Ishikawa (cell line): Measurements from ENCODE around the gene CYP2W1.

Experiments
- CEBPB ChIP-seq: IDR thresholded peaks from 2 replicates; pipeline ENCODE4 v1.6.1; 2012
- CREB1 ChIP-seq: IDR thresholded peaks from 2 replicates; pipeline ENCODE4 v1.6.1; 2012; ENCODE audit warnings: low read depth
- EGR1 ChIP-seq: IDR thresholded peaks from 2 replicates; pipeline ENCODE4 v1.6.1; 2012
- EP300 ChIP-seq: IDR thresholded peaks from 2 replicates; pipeline ENCODE4 v1.6.1; 2012; ENCODE audit warnings: borderline replicate concordance
- FOXM1 ChIP-seq: IDR thresholded peaks from 2 replicates; pipeline ENCODE4 v1.6.1; 2012; ENCODE audit warnings: low read depth, borderline replicate concordance
- MAX ChIP-seq: IDR thresholded peaks from 2 replicates; pipeline ENCODE4 v1.6.1; 2012
- NFIC ChIP-seq: IDR thresholded peaks from 2 replicates; pipeline ENCODE4 v1.6.1; 2012
- RAD21 ChIP-seq: IDR thresholded peaks from 2 replicates; pipeline ENCODE4 v1.6.1; 2012; ENCODE audit warnings: low read depth
- REST ChIP-seq: IDR thresholded peaks from 2 replicates; pipeline ENCODE4 v1.6.1; 2012; ENCODE audit warnings: low read depth, mild to moderate bottlenecking
- TAF1 ChIP-seq: IDR thresholded peaks from 2 replicates; pipeline ENCODE4 v1.6.1; 2012; ENCODE audit warnings: low read depth, mild to moderate bottlenecking
- TCF12 ChIP-seq: IDR thresholded peaks from 2 replicates; pipeline ENCODE4 v1.6.1; 2012; ENCODE audit warnings: low read depth
- TEAD4 ChIP-seq: IDR thresholded peaks from 2 replicates; pipeline ENCODE4 v1.6.1; 2012
- USF1 ChIP-seq: IDR thresholded peaks from 2 replicates; pipeline ENCODE4 v1.6.1; 2012
- YY1 ChIP-seq: IDR thresholded peaks from 2 replicates; pipeline ENCODE4 v1.6.1; 2012; ENCODE audit warnings: low read depth
- ZBTB7A ChIP-seq: IDR thresholded peaks from 2 replicates; pipeline ENCODE4 v1.6.1; 2012; ENCODE audit warnings: low read depth

CYP2W1 gene

GRCh38 chr7:983004-983615, at the start of gene CYP2W1:
TSS of gene CYP2W1 (plus strand) at chr7:983181. CDS start at chr7:983212, 31 bp downstream.
- no peak for TF ChIP-seq EP300
- no peak for TF ChIP-seq TEAD4
- no peak for TF ChIP-seq YY1
- no peak for TF ChIP-seq ZBTB7A
- no peak for TF ChIP-seq MAX
- no peak for TF ChIP-seq CEBPB
- TF ChIP-seq EGR1, result no peak
- TF ChIP-seq FOXM1, result no peak
- TF ChIP-seq NFIC, result no peak
- TF ChIP-seq TCF12, result no peak
- no peak for TF ChIP-seq CREB1
- TF ChIP-seq RAD21, result no peak
- no peak for TF ChIP-seq USF1
- no peak for TF ChIP-seq TAF1
- TF ChIP-seq REST, result no peak

GRCh38 chr7:934469-935163, 48.4 kb upstream of the CYP2W1 start:
- TF ChIP-seq USF1, result no peak
- TF ChIP-seq EP300, result no peak
- TF ChIP-seq YY1, result no peak
- no peak for TF ChIP-seq RAD21
- TF ChIP-seq REST, result no peak
- TF ChIP-seq TCF12, result no peak
- no peak for TF ChIP-seq NFIC
- no peak for TF ChIP-seq CEBPB
- TF ChIP-seq TEAD4, result no peak
- no peak for TF ChIP-seq EGR1
- TF ChIP-seq ZBTB7A, result no peak
- TF ChIP-seq TAF1, result no peak
- TF ChIP-seq FOXM1, result no peak
- TF ChIP-seq MAX, result no peak
- no peak for TF ChIP-seq CREB1

GRCh38 chr7:935164-935873, 47.7 kb upstream of the CYP2W1 start:
- no peak for TF ChIP-seq CEBPB
- no peak for TF ChIP-seq EGR1
- TF ChIP-seq USF1, result no peak
- no peak for TF ChIP-seq TEAD4
- no peak for TF ChIP-seq TCF12
- TF ChIP-seq ZBTB7A, result no peak
- no peak for TF ChIP-seq EP300
- TF ChIP-seq TAF1, result no peak
- TF ChIP-seq CREB1, result no peak
- TF ChIP-seq MAX, result no peak
- no peak for TF ChIP-seq NFIC
- TF ChIP-seq REST, result no peak
- no peak for TF ChIP-seq FOXM1
- TF ChIP-seq RAD21, result no peak
- TF ChIP-seq YY1, result no peak
